Measurements from ENCODE around the gene ASCC3. TPM values are rescaled to one million over a fixed set of nuclear protein-coding genes. Genes with fewer than 3 reads are reported as not detected.

ASCC3 gene
- total and polyA plus RNA-seq, 2 experiments from 2014 or later, result 92.9 to 129 TPM

DNA sequence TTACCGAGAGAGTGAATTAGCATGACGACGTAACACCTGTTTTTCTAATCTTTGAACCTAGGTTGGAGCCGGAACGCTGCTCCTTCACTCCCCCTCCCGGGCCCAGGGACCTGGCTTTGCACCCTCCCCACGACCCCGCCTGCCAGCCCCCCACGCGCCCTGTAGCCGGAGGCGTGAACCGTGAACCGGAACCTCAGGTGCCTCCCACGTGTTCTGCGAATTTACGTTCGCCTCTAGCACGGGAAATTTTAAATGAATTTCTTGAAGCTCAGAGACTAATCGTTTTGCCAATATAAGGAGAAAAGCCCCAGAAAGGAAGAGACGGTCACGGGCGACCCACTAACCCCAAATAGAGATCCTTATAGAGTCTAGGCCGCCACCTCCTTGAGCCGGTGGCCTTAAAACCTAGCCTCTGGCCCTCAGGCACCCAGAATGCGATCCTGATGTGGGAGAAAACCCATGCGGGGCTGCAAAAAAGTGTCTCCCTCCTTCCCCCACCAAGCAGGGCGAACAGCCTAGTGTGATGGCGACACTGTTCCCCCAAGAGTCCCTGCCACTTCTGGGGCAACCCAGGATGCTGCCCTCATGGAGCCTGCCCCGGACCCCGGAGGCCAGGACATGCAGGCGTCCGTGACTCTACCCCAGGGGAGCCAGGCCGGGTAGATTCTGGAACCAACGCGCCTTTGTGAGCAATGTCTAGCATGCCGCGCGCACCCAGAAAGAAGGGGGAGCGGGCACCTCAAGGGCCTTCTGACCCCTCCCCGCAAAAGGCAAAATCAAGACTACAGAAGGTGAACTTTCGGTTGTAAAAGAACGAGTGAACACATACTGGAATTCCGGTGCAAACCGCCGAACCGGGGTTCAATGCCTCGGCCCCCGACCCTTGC, 413.8 kb downstream of the ASCC3 start:
- Histone ChIP-seq H3K27me3 (ENCODE audit: insufficient read depth) (peaks cover 100% of the 10 kb centered on the region), H3K4me1 (ENCODE audit: insufficient read depth) (peaks cover 50% of the 10 kb centered on the region), H3K4me2 (peak overlapping the region; percentile 82), H3K79me2 (replicated peaks; ENCODE audit: insufficient read depth) (no peaks in the 10 kb centered on the region), H3K27ac (ENCODE audit: low read depth) (no peak overlapping the region), H2AFZ (0 out of 2 replicates have a peak overlapping the region, but pooled peaks have one; percentile 43), H3K4me3 (peak overlapping the region; percentile 63), H3F3A (replicated peaks; ENCODE audit: low read depth) (peaks cover 31% of the 10 kb centered on the region), H3K36me3 (ENCODE audit: insufficient read depth) (no peaks in the 10 kb centered on the region), H3K9me2 (ENCODE audit: insufficient read depth) (no peaks in the 10 kb centered on the region), H4K20me1 (replicated peaks; ENCODE audit: insufficient read depth) (peaks cover 46% of the 10 kb centered on the region)
- H3K36me3 Mint-ChIP-seq (ENCODE audit: low read depth), result peaks cover 2% of the 10 kb centered on the region; the same call in 1 of the 3 replicates
- no peak overlapping the region for H3K27ac Mint-ChIP-seq
- no peaks in the 10 kb centered on the region; the same call in 2 of the 3 replicates for H3K9me3 Mint-ChIP-seq
- DNase-seq (ENCODE audit: low spot score) (peak; percentile 44), ATAC-seq (no peak; the same call in 2 of the 3 replicates)
- H3K4me1 Mint-ChIP-seq, result peaks cover 55% of the 10 kb centered on the region
- H3K4me3 Mint-ChIP-seq, result peak overlapping the region; percentile 74
- TF ChIP-seq JUNB (IDR thresholded peaks at IDR 0.05; ENCODE audit: unreplicated experiment), result no peak
- no peak for TF ChIP-seq STAT1 (IDR thresholded peaks at IDR 0.05; ENCODE audit: unreplicated experiment)
- TF ChIP-seq, protein P1, sequence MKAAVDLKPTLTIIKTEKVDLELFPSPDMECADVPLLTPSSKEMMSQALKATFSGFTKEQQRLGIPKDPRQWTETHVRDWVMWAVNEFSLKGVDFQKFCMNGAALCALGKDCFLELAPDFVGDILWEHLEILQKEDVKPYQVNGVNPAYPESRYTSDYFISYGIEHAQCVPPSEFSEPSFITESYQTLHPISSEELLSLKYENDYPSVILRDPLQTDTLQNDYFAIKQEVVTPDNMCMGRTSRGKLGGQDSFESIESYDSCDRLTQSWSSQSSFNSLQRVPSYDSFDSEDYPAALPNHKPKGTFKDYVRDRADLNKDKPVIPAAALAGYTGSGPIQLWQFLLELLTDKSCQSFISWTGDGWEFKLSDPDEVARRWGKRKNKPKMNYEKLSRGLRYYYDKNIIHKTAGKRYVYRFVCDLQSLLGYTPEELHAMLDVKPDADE (IDR thresholded peaks at IDR 0.05), result no peak
- TF ChIP-seq, protein P2, sequence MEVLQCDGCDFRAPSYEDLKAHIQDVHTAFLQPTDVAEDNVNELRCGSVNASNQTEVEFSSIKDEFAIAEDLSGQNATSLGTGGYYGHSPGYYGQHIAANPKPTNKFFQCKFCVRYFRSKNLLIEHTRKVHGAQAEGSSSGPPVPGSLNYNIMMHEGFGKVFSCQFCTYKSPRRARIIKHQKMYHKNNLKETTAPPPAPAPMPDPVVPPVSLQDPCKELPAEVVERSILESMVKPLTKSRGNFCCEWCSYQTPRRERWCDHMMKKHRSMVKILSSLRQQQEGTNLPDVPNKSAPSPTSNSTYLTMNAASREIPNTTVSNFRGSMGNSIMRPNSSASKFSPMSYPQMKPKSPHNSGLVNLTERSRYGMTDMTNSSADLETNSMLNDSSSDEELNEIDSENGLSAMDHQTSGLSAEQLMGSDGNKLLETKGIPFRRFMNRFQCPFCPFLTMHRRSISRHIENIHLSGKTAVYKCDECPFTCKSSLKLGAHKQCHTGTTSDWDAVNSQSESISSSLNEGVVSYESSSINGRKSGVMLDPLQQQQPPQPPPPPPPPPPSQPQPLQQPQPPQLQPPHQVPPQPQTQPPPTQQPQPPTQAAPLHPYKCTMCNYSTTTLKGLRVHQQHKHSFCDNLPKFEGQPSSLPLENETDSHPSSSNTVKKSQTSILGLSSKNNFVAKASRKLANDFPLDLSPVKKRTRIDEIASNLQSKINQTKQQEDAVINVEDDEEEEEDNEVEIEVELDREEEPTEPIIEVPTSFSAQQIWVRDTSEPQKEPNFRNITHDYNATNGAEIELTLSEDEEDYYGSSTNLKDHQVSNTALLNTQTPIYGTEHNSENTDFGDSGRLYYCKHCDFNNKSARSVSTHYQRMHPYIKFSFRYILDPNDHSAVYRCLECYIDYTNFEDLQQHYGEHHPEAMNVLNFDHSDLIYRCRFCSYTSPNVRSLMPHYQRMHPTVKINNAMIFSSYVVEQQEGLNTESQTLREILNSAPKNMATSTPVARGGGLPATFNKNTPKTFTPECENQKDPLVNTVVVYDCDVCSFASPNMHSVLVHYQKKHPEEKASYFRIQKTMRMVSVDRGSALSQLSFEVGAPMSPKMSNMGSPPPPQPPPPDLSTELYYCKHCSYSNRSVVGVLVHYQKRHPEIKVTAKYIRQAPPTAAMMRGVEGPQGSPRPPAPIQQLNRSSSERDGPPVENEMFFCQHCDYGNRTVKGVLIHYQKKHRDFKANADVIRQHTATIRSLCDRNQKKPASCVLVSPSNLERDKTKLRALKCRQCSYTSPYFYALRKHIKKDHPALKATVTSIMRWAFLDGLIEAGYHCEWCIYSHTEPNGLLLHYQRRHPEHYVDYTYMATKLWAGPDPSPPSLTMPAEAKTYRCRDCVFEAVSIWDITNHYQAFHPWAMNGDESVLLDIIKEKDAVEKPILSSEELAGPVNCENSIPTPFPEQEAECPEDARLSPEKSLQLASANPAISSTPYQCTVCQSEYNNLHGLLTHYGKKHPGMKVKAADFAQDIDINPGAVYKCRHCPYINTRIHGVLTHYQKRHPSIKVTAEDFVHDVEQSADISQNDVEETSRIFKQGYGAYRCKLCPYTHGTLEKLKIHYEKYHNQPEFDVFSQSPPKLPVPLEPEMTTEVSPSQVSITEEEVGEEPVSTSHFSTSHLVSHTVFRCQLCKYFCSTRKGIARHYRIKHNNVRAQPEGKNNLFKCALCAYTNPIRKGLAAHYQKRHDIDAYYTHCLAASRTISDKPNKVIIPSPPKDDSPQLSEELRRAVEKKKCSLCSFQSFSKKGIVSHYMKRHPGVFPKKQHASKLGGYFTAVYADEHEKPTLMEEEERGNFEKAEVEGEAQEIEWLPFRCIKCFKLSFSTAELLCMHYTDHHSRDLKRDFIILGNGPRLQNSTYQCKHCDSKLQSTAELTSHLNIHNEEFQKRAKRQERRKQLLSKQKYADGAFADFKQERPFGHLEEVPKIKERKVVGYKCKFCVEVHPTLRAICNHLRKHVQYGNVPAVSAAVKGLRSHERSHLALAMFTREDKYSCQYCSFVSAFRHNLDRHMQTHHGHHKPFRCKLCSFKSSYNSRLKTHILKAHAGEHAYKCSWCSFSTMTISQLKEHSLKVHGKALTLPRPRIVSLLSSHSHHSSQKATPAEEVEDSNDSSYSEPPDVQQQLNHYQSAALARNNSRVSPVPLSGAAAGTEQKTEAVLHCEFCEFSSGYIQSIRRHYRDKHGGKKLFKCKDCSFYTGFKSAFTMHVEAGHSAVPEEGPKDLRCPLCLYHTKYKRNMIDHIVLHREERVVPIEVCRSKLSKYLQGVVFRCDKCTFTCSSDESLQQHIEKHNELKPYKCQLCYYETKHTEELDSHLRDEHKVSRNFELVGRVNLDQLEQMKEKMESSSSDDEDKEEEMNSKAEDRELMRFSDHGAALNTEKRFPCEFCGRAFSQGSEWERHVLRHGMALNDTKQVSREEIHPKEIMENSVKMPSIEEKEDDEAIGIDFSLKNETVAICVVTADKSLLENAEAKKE (CRISPR knock-in tag; IDR thresholded peaks at IDR 0.05), result no peak
- TF ChIP-seq, protein P3, sequence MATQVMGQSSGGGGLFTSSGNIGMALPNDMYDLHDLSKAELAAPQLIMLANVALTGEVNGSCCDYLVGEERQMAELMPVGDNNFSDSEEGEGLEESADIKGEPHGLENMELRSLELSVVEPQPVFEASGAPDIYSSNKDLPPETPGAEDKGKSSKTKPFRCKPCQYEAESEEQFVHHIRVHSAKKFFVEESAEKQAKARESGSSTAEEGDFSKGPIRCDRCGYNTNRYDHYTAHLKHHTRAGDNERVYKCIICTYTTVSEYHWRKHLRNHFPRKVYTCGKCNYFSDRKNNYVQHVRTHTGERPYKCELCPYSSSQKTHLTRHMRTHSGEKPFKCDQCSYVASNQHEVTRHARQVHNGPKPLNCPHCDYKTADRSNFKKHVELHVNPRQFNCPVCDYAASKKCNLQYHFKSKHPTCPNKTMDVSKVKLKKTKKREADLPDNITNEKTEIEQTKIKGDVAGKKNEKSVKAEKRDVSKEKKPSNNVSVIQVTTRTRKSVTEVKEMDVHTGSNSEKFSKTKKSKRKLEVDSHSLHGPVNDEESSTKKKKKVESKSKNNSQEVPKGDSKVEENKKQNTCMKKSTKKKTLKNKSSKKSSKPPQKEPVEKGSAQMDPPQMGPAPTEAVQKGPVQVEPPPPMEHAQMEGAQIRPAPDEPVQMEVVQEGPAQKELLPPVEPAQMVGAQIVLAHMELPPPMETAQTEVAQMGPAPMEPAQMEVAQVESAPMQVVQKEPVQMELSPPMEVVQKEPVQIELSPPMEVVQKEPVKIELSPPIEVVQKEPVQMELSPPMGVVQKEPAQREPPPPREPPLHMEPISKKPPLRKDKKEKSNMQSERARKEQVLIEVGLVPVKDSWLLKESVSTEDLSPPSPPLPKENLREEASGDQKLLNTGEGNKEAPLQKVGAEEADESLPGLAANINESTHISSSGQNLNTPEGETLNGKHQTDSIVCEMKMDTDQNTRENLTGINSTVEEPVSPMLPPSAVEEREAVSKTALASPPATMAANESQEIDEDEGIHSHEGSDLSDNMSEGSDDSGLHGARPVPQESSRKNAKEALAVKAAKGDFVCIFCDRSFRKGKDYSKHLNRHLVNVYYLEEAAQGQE (IDR thresholded peaks at IDR 0.05; ENCODE audit: unreplicated experiment), result no peak
- peak; percentile 31 for TF ChIP-seq EZH2phosphoT487 (IDR thresholded peaks at IDR 0.05; ENCODE audit: unreplicated experiment)
- TF ChIP-seq EZH2 (IDR thresholded peaks at IDR 0.05; ENCODE audit: low read depth, unreplicated experiment), result peak; percentile 21
- TF ChIP-seq, protein P4, sequence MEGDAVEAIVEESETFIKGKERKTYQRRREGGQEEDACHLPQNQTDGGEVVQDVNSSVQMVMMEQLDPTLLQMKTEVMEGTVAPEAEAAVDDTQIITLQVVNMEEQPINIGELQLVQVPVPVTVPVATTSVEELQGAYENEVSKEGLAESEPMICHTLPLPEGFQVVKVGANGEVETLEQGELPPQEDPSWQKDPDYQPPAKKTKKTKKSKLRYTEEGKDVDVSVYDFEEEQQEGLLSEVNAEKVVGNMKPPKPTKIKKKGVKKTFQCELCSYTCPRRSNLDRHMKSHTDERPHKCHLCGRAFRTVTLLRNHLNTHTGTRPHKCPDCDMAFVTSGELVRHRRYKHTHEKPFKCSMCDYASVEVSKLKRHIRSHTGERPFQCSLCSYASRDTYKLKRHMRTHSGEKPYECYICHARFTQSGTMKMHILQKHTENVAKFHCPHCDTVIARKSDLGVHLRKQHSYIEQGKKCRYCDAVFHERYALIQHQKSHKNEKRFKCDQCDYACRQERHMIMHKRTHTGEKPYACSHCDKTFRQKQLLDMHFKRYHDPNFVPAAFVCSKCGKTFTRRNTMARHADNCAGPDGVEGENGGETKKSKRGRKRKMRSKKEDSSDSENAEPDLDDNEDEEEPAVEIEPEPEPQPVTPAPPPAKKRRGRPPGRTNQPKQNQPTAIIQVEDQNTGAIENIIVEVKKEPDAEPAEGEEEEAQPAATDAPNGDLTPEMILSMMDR (conservative IDR thresholded peaks at IDR 0.05; ENCODE audit: low read depth in 2 of 2), result no peak
- TF ChIP-seq CREB1 (CRISPR knock-in tag; IDR thresholded peaks at IDR 0.05; ENCODE audit: low read depth), result no peak
- no peak for TF ChIP-seq NANOG (IDR thresholded peaks at IDR 0.05; ENCODE audit: borderline replicate concordance)
- TF ChIP-seq ZNF114 (CRISPR knock-in tag; IDR thresholded peaks at IDR 0.05), result no peak
- TF ChIP-seq POLR2AphosphoS5 (IDR thresholded peaks at IDR 0.05; ENCODE audit: low read depth), result no peak
- TF ChIP-seq ZNF331 (CRISPR knock-in tag; IDR thresholded peaks at IDR 0.05; ENCODE audit: low read depth), result no peak
- H3K27me3 Mint-ChIP-seq (ENCODE audit: insufficient read depth, low read depth, poor library complexity), result peaks cover 88% of the 10 kb centered on the region

All from GM23338 (cell line).